CD4-positive, CD25-positive, alpha-beta regulatory T cell (primary cell): ENCODE results near the gene ZZZ3. TPM values are rescaled to one million over a fixed set of nuclear protein-coding genes. Genes with fewer than 3 reads are reported as not detected.

ENCODE experiments used
- ATAC-seq, 2 donors: fragments of 150-1000 bp; cut with Tn5 transposase; one replicate each; pipeline ENCODE4 v1.10.0; 2021; ENCODE audit warnings: low read depth in 2 of 2, moderate number of reproducible peaks in 2 of 2, moderate library complexity in 1 of 2
- DNase-seq, 3 donors: peaks; one replicate each; pipeline versions ENCODE4 v3.0.0 to v3.0.0-alpha.2; 2012 to 2022; ENCODE audit warnings: mixed read lengths in 1 of 3
- H3K27ac ChIP-seq: one replicate; pipeline ENCODE4 v1.7.0; 2013; ENCODE audit warnings: mild to moderate bottlenecking, low read length; ENCODE audit not compliant: insufficient read depth, poor library complexity, severe bottlenecking
- H3K27me3 ChIP-seq: one replicate; pipeline ENCODE4 v1.7.0; 2013; ENCODE audit warnings: low read length; ENCODE audit not compliant: control insufficient read depth, insufficient read depth
- H3K36me3 ChIP-seq: one replicate; pipeline ENCODE4 v1.7.0; 2013; ENCODE audit warnings: mild to moderate bottlenecking, low read length, moderate library complexity; ENCODE audit not compliant: control insufficient read depth, insufficient read depth
- H3K4me1 ChIP-seq: 2 replicates; pipeline ENCODE4 v1.7.0; 2013; ENCODE audit warnings: mild to moderate bottlenecking, low read length; ENCODE audit not compliant: insufficient read depth, control insufficient read depth, poor library complexity, severe bottlenecking
- H3K4me3 ChIP-seq: one replicate; pipeline ENCODE4 v1.7.0; 2013; ENCODE audit warnings: low read depth, mild to moderate bottlenecking, low read length, moderate library complexity
- H3K9me3 ChIP-seq, 2 experiments: 1 replicate in 1 of 2; 2 replicates in 1 of 2; pipeline ENCODE4 v1.7.0; 2013; ENCODE audit warnings: low read length in 2 of 2, mild to moderate bottlenecking in 1 of 2, moderate library complexity in 1 of 2; ENCODE audit not compliant: control insufficient read depth in 2 of 2
- H3K27ac Mint-ChIP-seq, 3 donors: one replicate each; pipeline ENCODE4 v1.8.0; 2020 to 2022; ENCODE audit warnings: mild to moderate bottlenecking in 3 of 3, mixed read lengths in 3 of 3, moderate library complexity in 2 of 3
- H3K27me3 Mint-ChIP-seq: one replicate; pipeline ENCODE4 v1.8.0; 2022; ENCODE audit warnings: mild to moderate bottlenecking, mixed read lengths
- H3K36me3 Mint-ChIP-seq: one replicate; pipeline ENCODE4 v1.8.0; 2020; ENCODE audit warnings: mixed read lengths
- H3K4me1 Mint-ChIP-seq, 4 donors: one replicate each; pipeline ENCODE4 v1.8.0; 2020 to 2022; ENCODE audit warnings: mixed read lengths in 4 of 4, mild to moderate bottlenecking in 1 of 4
- H3K4me3 Mint-ChIP-seq, 4 donors: one replicate each; pipeline ENCODE4 v1.8.0; 2020 to 2022; ENCODE audit warnings: mild to moderate bottlenecking in 4 of 4, mixed read lengths in 4 of 4, moderate library complexity in 3 of 4
- H3K9me3 Mint-ChIP-seq, 7 donors: one replicate each; pipeline ENCODE4 v1.8.0; 2020 to 2022; ENCODE audit warnings: mixed read lengths in 7 of 7, mild to moderate bottlenecking in 3 of 7, moderate library complexity in 2 of 7
- polyA plus RNA-seq, 4 donors: library from polyadenylated mRNA; unstranded; fragments of 300-500 nt; fragmentation: Illumina TruSeq; gene quantifications; one replicate each; pipeline ENCODE4 v1.2.3, GENCODE V29; 2021
- total RNA-seq: library from RNA; stranded (reverse); gene quantifications from one replicate; pipeline ENCODE4 v1.2.3, GENCODE V29; 2022

Gene ZZZ3
- total and polyA plus RNA-seq, 5 donors from 2014 or later: 24.2 to 52.8 (median 26.7) TPM

GRCh38 chr1:77668924-77669449 lies 13.5 kb downstream of the ZZZ3 start:
- Histone ChIP-seq H3K4me3 (no peak overlapping the region), H3K9me3 (no peaks in the 10 kb centered on the region), H3K4me1 (peaks cover 16% of the 10 kb centered on the region), H3K27ac (no peak overlapping the region), H3K27me3 (no peaks in the 10 kb centered on the region), H3K36me3 (no peaks in the 10 kb centered on the region)
- H3K4me1 Mint-ChIP-seq: peaks cover 42 to 80% (median 56%) of the 10 kb centered on the region in 4 donors
- DNase-seq: no peak
- no peaks in the 10 kb centered on the region for H3K9me3 Mint-ChIP-seq
- H3K27ac Mint-ChIP-seq: peak overlapping the region in 1 of 3 donors; percentile 29
- no peaks in the 10 kb centered on the region for H3K27me3 Mint-ChIP-seq
- no peaks in the 10 kb centered on the region for H3K36me3 Mint-ChIP-seq
- H3K4me3 Mint-ChIP-seq: no peak overlapping the region
- no peak for ATAC-seq

GRCh38 chr1:77664939-77665516 lies 17.4 kb downstream of the ZZZ3 start:
- H3K27ac ChIP-seq: no peak overlapping the region
- no peaks in the 10 kb centered on the region for H3K4me1 ChIP-seq
- H3K4me1 Mint-ChIP-seq: peaks cover 32 to 74% (median 39%) of the 10 kb centered on the region in 4 donors

GRCh38 chr1:77661696-77662095 lies 20.8 kb downstream of the ZZZ3 start:
- peaks cover 26 to 63% (median 39%) of the 10 kb centered on the region in 4 donors for H3K4me1 Mint-ChIP-seq
- DNase-seq: no peak

More at GRCh38 chr1:77664939-77665516, 17.4 kb downstream of the ZZZ3 start:
- H3K4me3 ChIP-seq: no peak overlapping the region
- H3K36me3 ChIP-seq: no peaks in the 10 kb centered on the region
- Mint-ChIP-seq H3K27me3 (no peaks in the 10 kb centered on the region), H3K36me3 (peaks cover 4% of the 10 kb centered on the region), H3K9me3 (no peaks in the 10 kb centered on the region), H3K4me3 (no peak overlapping the region), H3K27ac (peak overlapping the region in 1 of 3 donors; percentile 2)
- DNase-seq (no peak), ATAC-seq (no peak)
- H3K27me3 ChIP-seq: no peaks in the 10 kb centered on the region
- H3K9me3 ChIP-seq: no peaks in the 10 kb centered on the region

GRCh38 chr1:77659879-77660593 lies 22.4 kb downstream of the ZZZ3 start:
- ATAC-seq (no peak), DNase-seq (no peak)
- H3K4me3 Mint-ChIP-seq: no peak overlapping the region
- H3K27me3 ChIP-seq: no peaks in the 10 kb centered on the region
- no peaks in the 10 kb centered on the region for H3K27me3 Mint-ChIP-seq
- H3K9me3 ChIP-seq: no peaks in the 10 kb centered on the region
- no peak overlapping the region for H3K4me3 ChIP-seq
- no peak overlapping the region for H3K27ac ChIP-seq
- no peaks in the 10 kb centered on the region for H3K9me3 Mint-ChIP-seq
- H3K27ac Mint-ChIP-seq: peak overlapping the region in 2 of 3 donors; percentile 0 to 19
- peaks cover 7% of the 10 kb centered on the region for H3K36me3 Mint-ChIP-seq
- no peaks in the 10 kb centered on the region for H3K4me1 ChIP-seq
- no peaks in the 10 kb centered on the region for H3K36me3 ChIP-seq
- peaks cover 34 to 65% (median 49%) of the 10 kb centered on the region in 4 donors for H3K4me1 Mint-ChIP-seq

More at GRCh38 chr1:77661696-77662095, 20.8 kb downstream of the ZZZ3 start:
- ATAC-seq: no peak
- Histone ChIP-seq H3K36me3 (no peaks in the 10 kb centered on the region), H3K4me3 (no peak overlapping the region), H3K27me3 (no peaks in the 10 kb centered on the region), H3K9me3 (no peaks in the 10 kb centered on the region), H3K27ac (no peak overlapping the region), H3K4me1 (no peaks in the 10 kb centered on the region)
- Mint-ChIP-seq H3K4me3 (no peak overlapping the region), H3K9me3 (no peaks in the 10 kb centered on the region), H3K27ac (no peak overlapping the region), H3K36me3 (peaks cover 4% of the 10 kb centered on the region), H3K27me3 (no peaks in the 10 kb centered on the region)

- peaks cover 22 to 57% (median 39%) of the 10 kb centered on the region in 4 donors for H3K4me1 Mint-ChIP-seq
Measured at GRCh38 chr1:77658271-77658670, 24.2 kb downstream of the ZZZ3 start.

GRCh38 chr1:77655431-77655974 lies 27.0 kb downstream of the ZZZ3 start:
- no peak for DNase-seq
- Mint-ChIP-seq H3K27me3 (no peaks in the 10 kb centered on the region), H3K9me3 (peaks cover 0 to 11% (median 4%) of the 10 kb centered on the region in 7 donors), H3K4me1 (peaks cover 33 to 57% (median 44%) of the 10 kb centered on the region in 4 donors), H3K27ac (peak overlapping the region; percentile 44 to 81 (median 52)), H3K4me3 (no peak overlapping the region), H3K36me3 (peaks cover 29% of the 10 kb centered on the region)
- no peak overlapping the region for H3K27ac ChIP-seq
- no peaks in the 10 kb centered on the region for H3K4me1 ChIP-seq
- no peak for ATAC-seq
- H3K4me3 ChIP-seq: peak overlapping the region; percentile 0
- no peaks in the 10 kb centered on the region for H3K27me3 ChIP-seq
- peaks cover 8% of the 10 kb centered on the region for H3K36me3 ChIP-seq
- H3K9me3 ChIP-seq: peaks cover 0 to 5% of the 10 kb centered on the region in 2 experiments

More at GRCh38 chr1:77658271-77658670, 24.2 kb downstream of the ZZZ3 start:
- H3K27ac ChIP-seq: no peak overlapping the region
- no peaks in the 10 kb centered on the region for H3K9me3 Mint-ChIP-seq
- no peaks in the 10 kb centered on the region for H3K9me3 ChIP-seq
- ATAC-seq (no peak), DNase-seq (no peak)
- H3K36me3 ChIP-seq: no peaks in the 10 kb centered on the region
- H3K4me1 ChIP-seq: no peaks in the 10 kb centered on the region
- H3K27me3 ChIP-seq: no peaks in the 10 kb centered on the region
- peaks cover 6% of the 10 kb centered on the region for H3K36me3 Mint-ChIP-seq
- no peak overlapping the region for H3K4me3 ChIP-seq
- no peak overlapping the region for H3K27ac Mint-ChIP-seq
- no peak overlapping the region for H3K4me3 Mint-ChIP-seq
- H3K27me3 Mint-ChIP-seq: no peaks in the 10 kb centered on the region

- Histone ChIP-seq H3K27me3 (no peaks in the 10 kb centered on the region), H3K9me3 (peaks cover 7 to 22% of the 10 kb centered on the region in 2 experiments), H3K27ac (no peak overlapping the region), H3K4me3 (no peak overlapping the region), H3K4me1 (no peaks in the 10 kb centered on the region), H3K36me3 (peaks cover 8% of the 10 kb centered on the region)
- Mint-ChIP-seq H3K27me3 (no peaks in the 10 kb centered on the region), H3K9me3 (peaks cover 0 to 31% (median 11%) of the 10 kb centered on the region in 7 donors), H3K36me3 (peaks cover 43% of the 10 kb centered on the region), H3K4me3 (peak overlapping the region in 1 of 4 donors; percentile 41), H3K27ac (peak overlapping the region in 1 of 3 donors; percentile 59), H3K4me1 (peaks cover 35 to 46% (median 41%) of the 10 kb centered on the region in 4 donors)
- ATAC-seq: no peak
- no peak for DNase-seq
Measured at GRCh38 chr1:77652970-77653516, 29.4 kb downstream of the ZZZ3 start.
